DOHH2 (cell line): ENCODE measurements around the gene BAIAP2.

Experiments
- EZH2phosphoT487 ChIP-seq: fragments of 200-600 bp; sonication (generic); IDR thresholded peaks from 2 replicates; pipeline ENCODE4 v1.6.1; 2017; ENCODE audit warnings: borderline replicate concordance, mild to moderate bottlenecking, antibody characterized with exemption, low read length, moderate library complexity, mixed read lengths
- TF ChIP-seq, protein P1 (sequence below): fragments of 200-600 bp; sonication (generic); IDR thresholded peaks from one replicate; pipeline ENCODE4 v1.5.1; 2014; ENCODE audit warnings: antibody characterized with exemption, mild to moderate bottlenecking, low read depth, low read length; ENCODE audit not compliant: poor library complexity, severe bottlenecking

DNA sequence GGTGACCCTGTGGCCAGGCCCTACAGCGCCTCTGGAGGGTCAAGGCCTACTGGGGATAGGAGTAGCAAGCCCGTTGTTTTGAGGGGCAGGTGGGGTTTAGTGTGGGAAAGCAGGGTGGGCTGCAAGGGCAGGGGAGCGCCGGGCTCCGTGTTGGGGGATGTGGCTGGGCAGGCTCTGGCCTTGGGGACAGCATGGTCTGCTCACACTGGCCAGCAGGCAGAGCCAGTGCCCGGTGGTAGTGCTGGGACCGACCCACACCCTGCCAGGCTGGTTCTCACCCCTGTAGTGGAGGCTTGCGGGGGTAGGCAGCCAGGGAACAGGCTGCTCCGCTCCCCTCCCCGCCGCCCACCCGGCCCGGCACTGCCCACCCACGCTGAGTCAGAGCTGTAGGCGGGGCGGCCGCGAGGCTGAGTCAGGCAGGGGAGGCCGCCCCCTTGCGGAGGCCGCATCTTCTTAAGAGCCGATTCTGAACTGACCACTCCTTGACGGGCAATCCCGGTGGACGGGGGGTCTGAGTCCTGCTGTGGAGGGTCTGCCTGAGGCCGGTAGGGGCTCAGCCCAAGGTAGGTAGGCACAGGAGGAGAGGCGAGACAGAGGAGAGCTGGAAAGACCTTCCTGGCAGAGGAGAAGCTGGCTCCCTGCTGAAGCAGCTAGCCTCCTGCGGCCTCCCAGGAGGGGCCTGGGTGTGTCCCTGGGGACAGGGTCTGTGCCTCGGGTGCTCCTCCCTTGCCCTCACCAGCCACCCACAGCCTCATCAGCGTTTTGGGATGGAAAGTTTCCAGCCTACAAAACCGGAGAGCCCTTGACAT is 62.4 kb downstream of the BAIAP2 start:
- TF ChIP-seq, protein P1, sequence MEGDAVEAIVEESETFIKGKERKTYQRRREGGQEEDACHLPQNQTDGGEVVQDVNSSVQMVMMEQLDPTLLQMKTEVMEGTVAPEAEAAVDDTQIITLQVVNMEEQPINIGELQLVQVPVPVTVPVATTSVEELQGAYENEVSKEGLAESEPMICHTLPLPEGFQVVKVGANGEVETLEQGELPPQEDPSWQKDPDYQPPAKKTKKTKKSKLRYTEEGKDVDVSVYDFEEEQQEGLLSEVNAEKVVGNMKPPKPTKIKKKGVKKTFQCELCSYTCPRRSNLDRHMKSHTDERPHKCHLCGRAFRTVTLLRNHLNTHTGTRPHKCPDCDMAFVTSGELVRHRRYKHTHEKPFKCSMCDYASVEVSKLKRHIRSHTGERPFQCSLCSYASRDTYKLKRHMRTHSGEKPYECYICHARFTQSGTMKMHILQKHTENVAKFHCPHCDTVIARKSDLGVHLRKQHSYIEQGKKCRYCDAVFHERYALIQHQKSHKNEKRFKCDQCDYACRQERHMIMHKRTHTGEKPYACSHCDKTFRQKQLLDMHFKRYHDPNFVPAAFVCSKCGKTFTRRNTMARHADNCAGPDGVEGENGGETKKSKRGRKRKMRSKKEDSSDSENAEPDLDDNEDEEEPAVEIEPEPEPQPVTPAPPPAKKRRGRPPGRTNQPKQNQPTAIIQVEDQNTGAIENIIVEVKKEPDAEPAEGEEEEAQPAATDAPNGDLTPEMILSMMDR: no peak
- no peak for TF ChIP-seq EZH2phosphoT487
